Measurements from ENCODE around the gene SHH. TPM values are rescaled to one million over a fixed set of nuclear protein-coding genes. Genes with fewer than 3 reads are reported as not detected.

SHH gene
- total RNA-seq, 2 donors from 2014 or later, result 0.05 to 0.10 TPM

DNA sequence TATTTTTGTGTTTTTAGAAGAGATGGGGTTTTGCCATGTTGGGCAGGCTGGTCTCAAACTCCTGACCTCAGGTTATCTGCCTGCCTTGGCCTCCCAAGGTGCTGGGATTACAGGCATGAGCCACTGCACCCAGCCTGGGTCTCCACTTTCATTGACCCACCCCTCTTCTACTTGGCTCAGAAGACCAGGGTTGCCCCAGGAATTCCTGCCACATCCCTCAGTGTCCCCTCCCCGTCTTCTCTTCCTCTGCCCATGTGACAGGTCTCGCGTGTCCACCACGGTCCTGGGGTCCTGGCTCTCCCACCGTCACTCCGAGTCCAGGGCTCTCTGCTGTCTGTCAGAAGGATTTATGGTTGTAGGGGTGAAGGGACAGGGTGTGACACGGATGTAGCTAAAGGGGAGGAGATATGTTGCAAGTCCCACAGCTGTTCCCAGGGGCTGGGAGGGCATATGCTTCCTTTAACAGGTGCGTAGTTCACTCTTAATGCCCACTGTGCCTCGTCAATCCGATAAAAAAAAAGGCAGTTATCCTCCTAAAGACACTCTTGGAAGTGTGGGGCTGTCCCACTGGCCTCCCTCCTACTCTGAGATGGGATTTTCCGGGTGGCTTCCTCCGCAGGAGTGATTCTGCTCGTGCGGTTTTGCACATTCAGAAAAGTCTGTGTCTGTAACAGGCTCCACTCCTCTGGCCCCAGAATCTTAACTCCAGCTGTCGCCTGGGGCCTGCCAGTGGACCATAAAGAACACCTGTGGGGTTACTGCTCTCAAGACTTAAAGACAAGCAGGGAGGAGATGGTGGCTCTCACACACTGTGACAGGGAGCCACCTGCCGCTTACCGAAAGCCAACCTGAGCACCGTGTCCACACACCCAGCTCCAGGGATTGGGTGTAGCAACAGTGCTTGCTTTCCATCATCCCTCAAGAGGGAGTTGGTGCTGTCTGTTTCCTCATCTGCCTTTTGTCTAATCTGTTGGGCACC lies 36.7 kb upstream of the SHH start:
- peaks cover 0 to 2% of the 10 kb centered on the region in 2 donors for H3K9me3 Mint-ChIP-seq
- no peaks in the 10 kb centered on the region for H3K4me1 Mint-ChIP-seq (ENCODE audit: low read depth)
- no peak for ATAC-seq (replicated peaks in 1 of 2)
- no peak for DNase-seq
- H3K4me3 Mint-ChIP-seq, result no peak overlapping the region
- H3K27me3 Mint-ChIP-seq (ENCODE audit: low read depth), result no peaks in the 10 kb centered on the region
- H3K27ac Mint-ChIP-seq, result no peak overlapping the region
- no peaks in the 10 kb centered on the region for H3K36me3 Mint-ChIP-seq (ENCODE audit: insufficient read depth in 2 of 2)

DNA sequence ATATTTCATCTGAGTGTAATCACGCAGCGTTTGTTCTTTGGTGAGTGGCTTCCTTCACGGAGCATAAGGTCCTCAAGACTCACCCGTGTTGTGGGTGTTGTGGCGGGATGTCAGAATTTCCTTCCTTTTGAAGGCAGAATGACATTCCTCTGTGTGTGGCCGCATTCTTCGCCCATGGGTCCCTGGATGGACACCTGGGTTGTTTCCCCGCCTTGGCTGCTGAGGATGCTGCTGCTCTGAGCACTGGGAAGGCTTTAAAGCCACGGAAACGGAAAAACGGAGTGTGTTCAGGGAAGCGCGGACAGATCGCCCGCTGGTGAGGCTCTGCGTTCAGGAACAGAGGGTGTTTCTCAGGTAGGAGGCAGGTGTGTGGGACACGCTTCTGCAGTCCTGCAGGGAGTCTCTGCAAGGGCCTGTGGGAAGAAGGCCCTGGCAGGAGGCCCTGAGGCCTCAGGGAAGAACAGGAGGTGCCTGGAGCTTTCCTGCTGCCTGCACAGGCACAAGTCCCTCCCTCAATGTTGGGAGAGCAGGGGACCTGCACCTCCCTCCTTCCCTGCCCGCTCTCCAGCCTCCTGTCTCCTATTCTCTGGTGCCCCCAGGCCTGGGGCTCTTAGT lies 35.7 kb upstream of the SHH start:
- Mint-ChIP-seq H3K4me1 (ENCODE audit: low read depth) (no peaks in the 10 kb centered on the region), H3K27ac (no peak overlapping the region), H3K36me3 (ENCODE audit: insufficient read depth in 2 of 2) (no peaks in the 10 kb centered on the region), H3K9me3 (no peaks in the 10 kb centered on the region), H3K27me3 (ENCODE audit: low read depth) (no peaks in the 10 kb centered on the region), H3K4me3 (no peak overlapping the region)
- DNase-seq, result no peak
- ATAC-seq (replicated peaks in 1 of 2), result no peak

DNA sequence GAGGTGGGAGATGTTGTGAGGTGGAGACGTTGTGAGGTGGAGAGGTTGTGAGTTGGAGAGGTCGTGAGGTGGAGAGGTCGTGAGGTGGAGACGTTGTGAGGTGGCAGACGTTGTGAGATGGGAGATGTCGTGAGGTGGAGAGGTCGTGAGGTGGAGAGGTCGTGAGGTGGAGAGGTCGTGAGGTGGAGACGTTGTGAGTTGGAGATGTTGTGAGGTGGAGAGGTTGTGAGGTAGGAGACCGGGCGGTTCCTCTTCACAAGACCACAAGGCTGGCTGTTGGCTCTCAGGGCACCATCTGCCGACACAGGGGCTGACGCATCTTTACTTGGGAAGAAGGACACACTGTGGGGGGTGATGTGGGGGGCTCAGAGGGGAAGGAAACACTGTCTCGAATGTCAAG lies 34.7 kb upstream of the SHH start:
- H3K9me3 Mint-ChIP-seq, result no peaks in the 10 kb centered on the region
- no peaks in the 10 kb centered on the region for H3K27me3 Mint-ChIP-seq (ENCODE audit: low read depth)
- DNase-seq, result no peak
- no peaks in the 10 kb centered on the region for H3K4me1 Mint-ChIP-seq (ENCODE audit: low read depth)
- no peak for ATAC-seq (replicated peaks in 1 of 2)
- H3K27ac Mint-ChIP-seq, result no peak overlapping the region
- H3K36me3 Mint-ChIP-seq (ENCODE audit: insufficient read depth in 2 of 2), result no peaks in the 10 kb centered on the region
- H3K4me3 Mint-ChIP-seq, result no peak overlapping the region

DNA sequence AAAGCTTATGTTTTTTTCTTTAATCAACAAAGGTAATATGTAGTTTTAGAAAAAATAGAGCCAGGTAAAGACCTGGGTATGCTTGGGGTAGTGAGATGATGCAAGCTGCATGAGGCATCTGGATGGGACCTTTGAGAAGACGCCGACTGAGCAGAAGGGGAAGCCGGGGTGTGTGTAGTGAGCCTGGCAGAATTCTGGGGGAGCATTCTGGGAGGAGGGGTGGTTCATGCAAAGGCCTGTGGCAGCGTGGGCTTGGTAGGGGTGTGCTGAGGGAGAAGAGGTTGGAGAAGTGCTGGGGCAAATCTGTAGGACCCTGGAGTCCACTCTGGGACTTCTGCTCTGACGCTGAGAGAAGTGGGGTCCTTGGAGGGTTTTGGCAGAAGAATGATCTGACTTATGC lies 33.9 kb upstream of the SHH start:
- no peaks in the 10 kb centered on the region for H3K36me3 Mint-ChIP-seq (ENCODE audit: insufficient read depth in 2 of 2)
- no peaks in the 10 kb centered on the region for H3K27me3 Mint-ChIP-seq (ENCODE audit: low read depth)
- H3K27ac Mint-ChIP-seq, result no peak overlapping the region
- H3K9me3 Mint-ChIP-seq, result no peaks in the 10 kb centered on the region
- ATAC-seq (replicated peaks in 1 of 2) (no peak), DNase-seq (no peak)
- H3K4me3 Mint-ChIP-seq, result no peak overlapping the region
- no peaks in the 10 kb centered on the region for H3K4me1 Mint-ChIP-seq (ENCODE audit: low read depth)

DNA sequence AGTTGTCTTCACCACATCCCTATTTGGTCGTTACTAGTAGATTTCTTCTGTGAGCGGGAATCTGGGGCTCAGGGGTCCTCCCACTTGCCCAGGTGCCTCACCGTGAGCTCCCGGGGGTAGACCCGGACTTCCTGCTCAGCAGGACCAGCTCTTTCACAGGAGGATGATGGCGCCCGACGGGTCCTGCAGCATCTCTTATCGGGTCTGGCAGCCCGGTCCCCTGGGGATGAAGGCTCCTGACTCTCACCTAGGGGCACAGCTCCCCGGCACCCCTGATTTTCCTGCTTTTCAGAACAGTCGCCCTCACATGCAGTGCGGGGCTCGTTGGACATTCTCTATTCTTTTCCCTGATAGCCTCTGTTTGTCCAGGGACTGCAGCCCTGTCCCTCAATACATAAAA lies 33.0 kb upstream of the SHH start:
- Mint-ChIP-seq H3K27me3 (ENCODE audit: low read depth) (peaks cover 6% of the 10 kb centered on the region), H3K4me1 (ENCODE audit: low read depth) (no peaks in the 10 kb centered on the region), H3K27ac (no peak overlapping the region), H3K9me3 (no peaks in the 10 kb centered on the region), H3K36me3 (ENCODE audit: insufficient read depth in 2 of 2) (no peaks in the 10 kb centered on the region), H3K4me3 (no peak overlapping the region)
- no peak for DNase-seq
- no peak for ATAC-seq (replicated peaks in 1 of 2)

DNA sequence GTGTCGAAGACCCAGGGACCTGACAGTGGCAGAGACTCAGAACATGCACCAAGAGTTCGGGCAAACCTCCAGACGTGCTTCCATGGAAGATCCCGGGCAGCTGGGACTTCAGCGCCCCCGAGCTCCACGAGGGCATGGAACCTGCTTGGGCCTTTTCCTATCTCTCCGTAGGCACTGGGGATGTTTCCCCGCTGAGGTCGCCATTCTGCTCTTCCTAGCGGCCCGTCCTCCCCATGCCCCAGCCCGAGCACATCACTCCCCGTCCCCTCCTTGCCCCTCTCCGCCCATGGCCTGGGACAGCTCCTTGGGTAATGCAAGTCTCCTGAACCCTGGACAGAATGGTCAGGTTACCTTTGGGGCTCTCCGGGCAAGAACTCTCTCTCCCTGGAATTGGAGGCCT lies 32.3 kb upstream of the SHH start:
- no peak overlapping the region for H3K27ac Mint-ChIP-seq
- ATAC-seq (replicated peaks in 1 of 2), result no peak
- DNase-seq, result no peak
- H3K27me3 Mint-ChIP-seq (ENCODE audit: low read depth), result peaks cover 6% of the 10 kb centered on the region
- no peaks in the 10 kb centered on the region for H3K9me3 Mint-ChIP-seq
- no peaks in the 10 kb centered on the region for H3K4me1 Mint-ChIP-seq (ENCODE audit: low read depth)
- no peak overlapping the region for H3K4me3 Mint-ChIP-seq
- H3K36me3 Mint-ChIP-seq (ENCODE audit: insufficient read depth in 2 of 2), result no peaks in the 10 kb centered on the region

DNA sequence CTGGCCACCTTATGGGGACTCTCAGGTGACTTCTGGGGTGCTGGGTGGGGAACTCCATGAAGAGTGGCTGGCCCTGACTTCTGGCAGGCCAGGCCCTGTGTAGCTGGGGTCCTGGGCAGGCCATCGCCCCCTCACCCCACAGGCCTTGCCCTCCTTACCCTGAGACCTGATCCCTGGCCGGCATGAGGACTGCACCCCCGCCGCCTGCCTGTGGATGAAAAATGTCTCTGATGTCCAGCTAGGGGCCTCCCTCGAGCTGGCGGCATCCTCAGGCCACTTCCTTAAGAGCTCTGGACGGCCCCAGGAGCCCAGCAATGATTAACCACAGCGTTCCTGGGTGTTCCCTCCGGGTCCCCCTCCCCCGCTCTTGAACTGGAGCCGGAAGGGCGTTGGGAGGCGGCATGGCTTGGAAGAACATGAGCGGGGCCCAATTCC lies 31.8 kb upstream of the SHH start:
- Mint-ChIP-seq H3K36me3 (ENCODE audit: insufficient read depth in 2 of 2) (no peaks in the 10 kb centered on the region), H3K4me1 (ENCODE audit: low read depth) (no peaks in the 10 kb centered on the region), H3K4me3 (no peak overlapping the region), H3K9me3 (no peaks in the 10 kb centered on the region), H3K27ac (no peak overlapping the region), H3K27me3 (ENCODE audit: low read depth) (peaks cover 10% of the 10 kb centered on the region)
- DNase-seq (no peak), ATAC-seq (replicated peaks in 1 of 2) (no peak)

DNA sequence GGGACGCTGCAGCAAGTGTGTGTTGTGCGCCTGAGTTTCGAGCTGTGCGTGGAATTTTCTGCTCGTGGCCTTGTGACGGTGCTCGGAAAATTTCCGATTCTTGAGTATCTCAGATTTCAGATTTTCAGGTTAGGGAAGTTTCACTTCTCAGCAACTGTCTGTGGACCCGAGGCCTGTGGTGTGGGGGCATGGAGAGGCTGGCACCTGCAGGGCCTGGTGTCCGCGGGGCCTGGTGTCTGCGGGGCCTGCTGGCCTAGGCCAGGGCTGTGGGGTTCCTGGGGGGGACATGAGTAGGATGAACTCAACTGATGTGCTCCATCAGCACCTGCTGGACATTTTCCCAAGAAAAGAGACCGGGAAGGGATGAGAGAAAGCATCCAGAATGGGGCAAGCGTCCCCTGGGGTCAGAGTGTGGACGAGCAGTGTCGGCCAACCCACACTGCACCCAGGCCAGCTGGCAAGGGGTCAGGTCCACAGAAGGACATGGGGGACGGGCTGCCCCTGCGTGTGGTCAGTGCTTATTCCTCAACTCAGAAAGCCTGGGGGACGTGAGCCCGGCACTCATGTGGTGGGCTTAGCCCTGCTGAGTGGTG lies 31.3 kb upstream of the SHH start:
- Mint-ChIP-seq H3K27ac (no peak overlapping the region), H3K27me3 (ENCODE audit: low read depth) (peaks cover 12% of the 10 kb centered on the region), H3K4me1 (ENCODE audit: low read depth) (no peaks in the 10 kb centered on the region), H3K36me3 (ENCODE audit: insufficient read depth in 2 of 2) (no peaks in the 10 kb centered on the region), H3K9me3 (no peaks in the 10 kb centered on the region), H3K4me3 (no peak overlapping the region)
- no peak for ATAC-seq (replicated peaks in 1 of 2)
- DNase-seq, result no peak

DNA sequence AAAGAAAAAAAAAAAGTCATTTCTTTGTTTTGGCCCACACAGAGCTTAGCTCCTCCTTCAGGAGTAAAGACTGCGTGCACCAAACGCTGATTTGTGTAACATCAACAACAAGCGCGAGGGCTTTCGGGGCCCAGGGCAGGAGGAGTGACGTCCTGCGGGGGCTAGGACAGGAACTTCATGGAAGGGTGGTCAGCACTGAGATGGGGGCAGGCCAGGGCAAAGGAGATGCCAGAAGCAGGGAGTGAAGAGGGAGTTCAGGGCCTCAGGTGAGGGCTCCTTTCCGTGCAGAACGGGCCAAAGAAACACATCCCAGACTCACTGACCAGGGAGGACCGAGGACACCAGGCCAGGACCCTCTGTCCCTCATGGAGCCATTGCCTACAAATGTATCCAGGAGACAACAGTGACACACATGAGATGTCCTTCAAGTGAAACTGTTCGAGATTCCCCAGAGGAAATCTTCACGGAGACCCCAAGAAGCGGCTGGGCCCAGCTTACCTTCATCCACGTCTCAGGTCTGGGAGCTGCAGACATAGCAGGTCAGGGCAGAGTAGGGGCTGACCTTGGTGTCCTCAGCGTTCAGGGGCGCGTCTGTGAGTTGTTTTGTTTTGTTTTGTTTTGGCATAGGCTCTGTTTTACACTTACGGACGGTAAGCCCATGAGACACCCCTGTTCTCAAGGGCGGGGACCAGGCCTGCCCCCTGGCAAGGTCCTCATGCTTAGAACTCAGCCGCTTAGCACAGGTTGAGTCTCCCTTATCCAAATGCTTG lies 30.4 kb upstream of the SHH start:
- no peak for DNase-seq
- no peaks in the 10 kb centered on the region for H3K4me1 Mint-ChIP-seq (ENCODE audit: low read depth)
- no peaks in the 10 kb centered on the region for H3K9me3 Mint-ChIP-seq
- no peak overlapping the region for H3K27ac Mint-ChIP-seq
- H3K27me3 Mint-ChIP-seq (ENCODE audit: low read depth), result peaks cover 12% of the 10 kb centered on the region
- H3K4me3 Mint-ChIP-seq, result no peak overlapping the region
- ATAC-seq (replicated peaks in 1 of 2), result no peak
- H3K36me3 Mint-ChIP-seq (ENCODE audit: insufficient read depth in 2 of 2), result no peaks in the 10 kb centered on the region

DNA sequence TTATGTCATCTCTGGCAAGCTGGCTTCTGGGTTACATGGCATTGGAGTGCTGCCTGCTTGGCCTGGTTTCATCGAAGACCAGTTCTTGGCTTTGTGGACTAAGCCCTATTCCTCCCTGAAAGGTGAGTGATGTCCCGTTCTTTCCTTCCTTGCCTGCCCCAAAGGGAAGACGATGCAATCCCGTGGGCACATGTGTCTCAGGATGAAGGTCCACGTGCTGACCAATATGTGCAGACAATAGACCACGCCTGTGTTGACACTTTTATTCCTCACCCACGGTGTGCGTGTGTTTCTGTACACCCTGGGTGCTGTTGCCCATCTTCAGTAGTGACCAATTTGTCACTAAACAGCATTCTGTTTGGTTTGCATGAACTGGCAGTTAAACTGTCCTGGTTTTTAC lies 28.6 kb upstream of the SHH start:
- no peaks in the 10 kb centered on the region for H3K9me3 Mint-ChIP-seq
- ATAC-seq (replicated peaks in 1 of 2), result no peak

DNA sequence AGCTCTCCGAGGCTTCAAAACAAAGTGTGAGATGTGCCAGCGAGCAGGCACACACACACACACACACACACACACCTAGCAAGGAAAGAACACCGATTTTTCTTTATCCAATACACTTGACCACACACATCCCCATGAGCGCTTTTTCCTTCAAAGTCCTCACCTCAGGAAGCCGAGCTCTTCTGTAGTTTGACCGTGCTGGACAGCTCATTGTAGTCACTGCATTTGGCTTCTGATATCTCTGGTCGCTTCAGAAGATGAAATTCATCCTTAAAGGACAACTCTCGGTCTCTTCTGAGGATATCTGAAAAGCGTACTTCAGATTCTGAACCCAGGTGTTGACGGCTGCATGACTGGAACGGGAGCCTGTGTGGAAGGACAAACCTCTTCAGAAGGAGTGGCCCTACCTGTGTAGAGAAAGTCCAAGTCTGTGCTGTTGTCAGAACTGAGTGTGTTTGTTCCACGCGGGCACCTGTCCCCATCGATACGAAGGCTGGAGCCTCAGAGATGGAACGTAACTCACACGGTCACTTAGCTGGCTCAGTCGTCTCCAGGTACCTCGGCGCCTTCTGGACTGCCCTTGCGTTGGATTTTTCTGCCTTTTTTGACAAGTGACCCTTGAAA lies 28.1 kb upstream of the SHH start:
- no peaks in the 10 kb centered on the region for H3K9me3 Mint-ChIP-seq
- H3K4me1 Mint-ChIP-seq (ENCODE audit: low read depth), result no peaks in the 10 kb centered on the region
- no peaks in the 10 kb centered on the region for H3K36me3 Mint-ChIP-seq (ENCODE audit: insufficient read depth in 2 of 2)
- peaks cover 12% of the 10 kb centered on the region for H3K27me3 Mint-ChIP-seq (ENCODE audit: low read depth)
- DNase-seq, result no peak
- H3K4me3 Mint-ChIP-seq, result no peak overlapping the region
- no peak for ATAC-seq (replicated peaks in 1 of 2)
- no peak overlapping the region for H3K27ac Mint-ChIP-seq

More for the DNA sequence above, 28.6 kb upstream of the SHH start:
- no peak overlapping the region for H3K27ac Mint-ChIP-seq
- H3K4me1 Mint-ChIP-seq (ENCODE audit: low read depth), result no peaks in the 10 kb centered on the region
- no peaks in the 10 kb centered on the region for H3K36me3 Mint-ChIP-seq (ENCODE audit: insufficient read depth in 2 of 2)
- H3K4me3 Mint-ChIP-seq, result no peak overlapping the region
- DNase-seq, result no peak
- peaks cover 12% of the 10 kb centered on the region for H3K27me3 Mint-ChIP-seq (ENCODE audit: low read depth)

DNA sequence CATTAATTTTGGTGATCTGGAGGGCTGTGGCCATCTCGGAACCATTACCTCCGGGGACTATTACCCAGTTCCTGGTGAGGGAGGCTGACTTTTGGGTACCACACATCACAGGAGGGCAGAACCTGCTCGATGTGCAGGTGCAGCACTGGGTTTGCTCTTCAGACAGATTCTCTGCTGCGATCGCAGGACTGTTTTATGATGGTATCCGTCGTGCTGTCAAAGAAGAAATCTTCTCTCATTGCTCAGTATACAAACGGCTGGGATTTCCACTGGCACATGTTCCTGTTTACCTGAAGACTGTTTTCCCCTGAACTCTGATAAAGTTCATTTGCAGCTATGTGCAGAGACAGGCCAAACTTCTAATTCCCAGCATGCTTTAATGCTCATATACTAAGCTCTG lies 27.2 kb upstream of the SHH start:
- Mint-ChIP-seq H3K4me1 (ENCODE audit: low read depth) (no peaks in the 10 kb centered on the region), H3K4me3 (no peak overlapping the region), H3K36me3 (ENCODE audit: insufficient read depth in 2 of 2) (no peaks in the 10 kb centered on the region), H3K9me3 (no peaks in the 10 kb centered on the region), H3K27ac (no peak overlapping the region), H3K27me3 (ENCODE audit: low read depth) (peaks cover 12% of the 10 kb centered on the region)
- DNase-seq (no peak), ATAC-seq (replicated peaks in 1 of 2) (no peak)

Measured in activated T-cell treated with anti-CD3 and anti-CD28 coated beads, Interleukin-2, amount 50 U/mL, for 72 hours (primary cell).